Measurements from ENCODE around the gene CD300H.
A peak's percentile ranks its signal among the peaks of the same experiment; 100 is the strongest.
"Not testable (repeated sequence)": the region's sequence is repeated elsewhere in the genome, so short reads cannot be mapped to it uniquely, and the experiment has no call there.

Gene CD300H

GRCh38 chr17:74585711-74586110 is 18.4 kb upstream of the CD300H start:
- no peak overlapping the region for H3K4me3 ChIP-seq (ENCODE audit: low read length in 2 of 2)
- no peak overlapping the region for H3K27ac ChIP-seq (ENCODE audit: low read depth in 2 of 2, low read length in 2 of 2)
- H3K27me3 ChIP-seq (ENCODE audit: control insufficient read depth in 2 of 2, insufficient read depth in 2 of 2, low read length in 2 of 2) = no peaks in the 10 kb centered on the region
- H3K9ac ChIP-seq (ENCODE audit: low read depth in 1 of 2, low read length in 2 of 2) = no peak overlapping the region
- H3K4me1 ChIP-seq (ENCODE audit: control insufficient read depth in 2 of 2, insufficient read depth in 2 of 2, low read length in 2 of 2) = no peaks in the 10 kb centered on the region
- H3K36me3 ChIP-seq (ENCODE audit: control insufficient read depth in 2 of 2, insufficient read depth in 2 of 2, low read length in 2 of 2) = no peaks in the 10 kb centered on the region
- H3K9me3 ChIP-seq (ENCODE audit: control insufficient read depth in 2 of 2, low read length in 2 of 2) = no peaks in the 10 kb centered on the region

- H3K9ac ChIP-seq (ENCODE audit: low read depth in 1 of 2, low read length in 2 of 2) = no peak overlapping the region
- H3K4me3 ChIP-seq (ENCODE audit: low read length in 2 of 2) = no peak overlapping the region
- no peaks in the 10 kb centered on the region for H3K36me3 ChIP-seq (ENCODE audit: control insufficient read depth in 2 of 2, insufficient read depth in 2 of 2, low read length in 2 of 2)
- no peaks in the 10 kb centered on the region for H3K4me1 ChIP-seq (ENCODE audit: control insufficient read depth in 2 of 2, insufficient read depth in 2 of 2, low read length in 2 of 2)
- H3K27ac ChIP-seq (ENCODE audit: low read depth in 2 of 2, low read length in 2 of 2) = no peak overlapping the region
- H3K9me3 ChIP-seq (ENCODE audit: control insufficient read depth in 2 of 2, low read length in 2 of 2) = no peaks in the 10 kb centered on the region
- no peaks in the 10 kb centered on the region for H3K27me3 ChIP-seq (ENCODE audit: control insufficient read depth in 2 of 2, insufficient read depth in 2 of 2, low read length in 2 of 2)
These were observed 17.2 kb upstream of the CD300H start for GRCh38 chr17:74584292-74585060.

GRCh38 chr17:74582633-74583032 is 15.3 kb upstream of the CD300H start:
- Histone ChIP-seq H3K4me3 (ENCODE audit: low read length in 2 of 2) (no peak overlapping the region), H3K9ac (ENCODE audit: low read depth in 1 of 2, low read length in 2 of 2) (no peak overlapping the region), H3K9me3 (ENCODE audit: control insufficient read depth in 2 of 2, low read length in 2 of 2) (no peaks in the 10 kb centered on the region), H3K27ac (ENCODE audit: low read depth in 2 of 2, low read length in 2 of 2) (no peak overlapping the region), H3K36me3 (ENCODE audit: control insufficient read depth in 2 of 2, insufficient read depth in 2 of 2, low read length in 2 of 2) (no peaks in the 10 kb centered on the region), H3K4me1 (ENCODE audit: control insufficient read depth in 2 of 2, insufficient read depth in 2 of 2, low read length in 2 of 2) (no peaks in the 10 kb centered on the region), H3K27me3 (ENCODE audit: control insufficient read depth in 2 of 2, insufficient read depth in 2 of 2, low read length in 2 of 2) (no peaks in the 10 kb centered on the region)

- H3K4me3 ChIP-seq (ENCODE audit: low read length in 2 of 2) = no peak overlapping the region
These were observed 12.6 kb upstream of the CD300H start for GRCh38 chr17:74579900-74580299.

GRCh38 chr17:74578979-74579378 is 11.7 kb upstream of the CD300H start:
- Histone ChIP-seq H3K36me3 (ENCODE audit: control insufficient read depth in 2 of 2, insufficient read depth in 2 of 2, low read length in 2 of 2) (no peaks in the 10 kb centered on the region), H3K9ac (ENCODE audit: low read depth in 1 of 2, low read length in 2 of 2) (no peak overlapping the region), H3K27ac (ENCODE audit: low read depth in 2 of 2, low read length in 2 of 2) (no peak overlapping the region), H3K4me3 (ENCODE audit: low read length in 2 of 2) (no peak overlapping the region), H3K4me1 (ENCODE audit: control insufficient read depth in 2 of 2, insufficient read depth in 2 of 2, low read length in 2 of 2) (peaks cover 3% of the 10 kb centered on the region in 2 donors), H3K9me3 (ENCODE audit: control insufficient read depth in 2 of 2, low read length in 2 of 2) (no peaks in the 10 kb centered on the region), H3K27me3 (ENCODE audit: control insufficient read depth in 2 of 2, insufficient read depth in 2 of 2, low read length in 2 of 2) (no peaks in the 10 kb centered on the region)

More at GRCh38 chr17:74579900-74580299, 12.6 kb upstream of the CD300H start:
- H3K36me3 ChIP-seq (ENCODE audit: control insufficient read depth in 2 of 2, insufficient read depth in 2 of 2, low read length in 2 of 2) = no peaks in the 10 kb centered on the region
- no peaks in the 10 kb centered on the region for H3K9me3 ChIP-seq (ENCODE audit: control insufficient read depth in 2 of 2, low read length in 2 of 2)
- no peak overlapping the region for H3K9ac ChIP-seq (ENCODE audit: low read depth in 1 of 2, low read length in 2 of 2)
- H3K27me3 ChIP-seq (ENCODE audit: control insufficient read depth in 2 of 2, insufficient read depth in 2 of 2, low read length in 2 of 2) = no peaks in the 10 kb centered on the region
- no peaks in the 10 kb centered on the region for H3K4me1 ChIP-seq (ENCODE audit: control insufficient read depth in 2 of 2, insufficient read depth in 2 of 2, low read length in 2 of 2)
- no peak overlapping the region for H3K27ac ChIP-seq (ENCODE audit: low read depth in 2 of 2, low read length in 2 of 2)

- Histone ChIP-seq H3K27me3 (ENCODE audit: control insufficient read depth in 2 of 2, insufficient read depth in 2 of 2, low read length in 2 of 2) (no peaks in the 10 kb centered on the region), H3K9me3 (ENCODE audit: control insufficient read depth in 2 of 2, low read length in 2 of 2) (no peaks in the 10 kb centered on the region), H3K36me3 (ENCODE audit: control insufficient read depth in 2 of 2, insufficient read depth in 2 of 2, low read length in 2 of 2) (no peaks in the 10 kb centered on the region), H3K4me1 (ENCODE audit: control insufficient read depth in 2 of 2, insufficient read depth in 2 of 2, low read length in 2 of 2) (peaks cover 3% of the 10 kb centered on the region in 2 donors), H3K27ac (ENCODE audit: low read depth in 2 of 2, low read length in 2 of 2) (peak overlapping the region in 1 of 2 donors; percentile 51), H3K9ac (ENCODE audit: low read depth in 1 of 2, low read length in 2 of 2) (no peak overlapping the region), H3K4me3 (ENCODE audit: low read length in 2 of 2) (no peak overlapping the region)
These were observed 7.3 kb upstream of the CD300H start for GRCh38 chr17:74574489-74575142.

GRCh38 chr17:74573635-74574034 is 6.3 kb upstream of the CD300H start:
- H3K9me3 ChIP-seq (ENCODE audit: control insufficient read depth in 2 of 2, low read length in 2 of 2); H3K27ac ChIP-seq (ENCODE audit: low read depth in 2 of 2, low read length in 2 of 2); H3K36me3 ChIP-seq (ENCODE audit: control insufficient read depth in 2 of 2, insufficient read depth in 2 of 2, low read length in 2 of 2); H3K4me3 ChIP-seq (ENCODE audit: low read length in 2 of 2); H3K27me3 ChIP-seq (ENCODE audit: control insufficient read depth in 2 of 2, insufficient read depth in 2 of 2, low read length in 2 of 2); H3K4me1 ChIP-seq (ENCODE audit: control insufficient read depth in 2 of 2, insufficient read depth in 2 of 2, low read length in 2 of 2); H3K9ac ChIP-seq (ENCODE audit: low read depth in 1 of 2, low read length in 2 of 2): not testable (repeated sequence)

GRCh38 chr17:74573169-74573568 is 5.9 kb upstream of the CD300H start:
- Histone ChIP-seq H3K27me3 (ENCODE audit: control insufficient read depth in 2 of 2, insufficient read depth in 2 of 2, low read length in 2 of 2) (no peaks in the 10 kb centered on the region), H3K9me3 (ENCODE audit: control insufficient read depth in 2 of 2, low read length in 2 of 2) (no peaks in the 10 kb centered on the region), H3K4me1 (ENCODE audit: control insufficient read depth in 2 of 2, insufficient read depth in 2 of 2, low read length in 2 of 2) (peaks cover 3% of the 10 kb centered on the region in 2 donors), H3K36me3 (ENCODE audit: control insufficient read depth in 2 of 2, insufficient read depth in 2 of 2, low read length in 2 of 2) (no peaks in the 10 kb centered on the region), H3K4me3 (ENCODE audit: low read length in 2 of 2) (no peak overlapping the region), H3K27ac (ENCODE audit: low read depth in 2 of 2, low read length in 2 of 2) (no peak overlapping the region), H3K9ac (ENCODE audit: low read depth in 1 of 2, low read length in 2 of 2) (no peak overlapping the region)

- Histone ChIP-seq H3K4me3 (ENCODE audit: low read length in 2 of 2) (no peak overlapping the region), H3K9me3 (ENCODE audit: control insufficient read depth in 2 of 2, low read length in 2 of 2) (no peaks in the 10 kb centered on the region), H3K36me3 (ENCODE audit: control insufficient read depth in 2 of 2, insufficient read depth in 2 of 2, low read length in 2 of 2) (no peaks in the 10 kb centered on the region), H3K27me3 (ENCODE audit: control insufficient read depth in 2 of 2, insufficient read depth in 2 of 2, low read length in 2 of 2) (no peaks in the 10 kb centered on the region), H3K9ac (ENCODE audit: low read depth in 1 of 2, low read length in 2 of 2) (no peak overlapping the region), H3K4me1 (ENCODE audit: control insufficient read depth in 2 of 2, insufficient read depth in 2 of 2, low read length in 2 of 2) (peaks cover 3% of the 10 kb centered on the region in 2 donors), H3K27ac (ENCODE audit: low read depth in 2 of 2, low read length in 2 of 2) (no peak overlapping the region)
These were observed 4.4 kb upstream of the CD300H start for GRCh38 chr17:74571621-74572270.

Data from mucosa of rectum (tissue), 2 donors.